Measurements from ENCODE around the gene UBA6. TPM values are rescaled to one million over a fixed set of nuclear protein-coding genes. Genes with fewer than 3 reads are reported as not detected.

UBA6 gene
- polyA plus RNA-seq, 2 of the 4 experiments (the other 2 are of a cell fraction): 33.9 to 84.6 TPM

GRCh38 chr4:67700116-67700737, 728 bp downstream of the UBA6 start:
- peak overlapping the region; percentile 77 for H3K4me2 ChIP-seq
- no peak for FAIRE-seq
- CTCF ChIA-PET: interaction anchor here (1.0 to 1.5 kb wide), 5 partner anchors 11 to 148 kb away, joined by 3 to 6 read pairs (median 3); no protein-coding TSS in a partner anchor
- TF ChIP-seq POLR2AphosphoS2 (conservative IDR thresholded peaks at IDR 0.05; ENCODE audit: low read length) (no peak), CBX8 (IDR thresholded peaks at IDR 0.05) (no peak), EHMT2 (IDR thresholded peaks at IDR 0.05; ENCODE audit: low read depth) (no peak), HOXB13 (CRISPR knock-in tag; IDR thresholded peaks at IDR 0.05; ENCODE audit: low read depth) (no peak), PHF8 (IDR thresholded peaks at IDR 0.05; ENCODE audit: borderline replicate concordance, low read depth) (no peak), POLR2A (IDR thresholded peaks at IDR 0.05; ENCODE audit: low read length) (no peak), TFCP2L1 (CRISPR knock-in tag; IDR thresholded peaks at IDR 0.05) (no peak), MAZ (IDR thresholded peaks at IDR 0.05; ENCODE audit: borderline replicate concordance, low read depth, low read length) (no peak), BHLHE40 (IDR thresholded peaks at IDR 0.05; ENCODE audit: low read depth, low read length) (no peak), EP300 (IDR thresholded peaks at IDR 0.05) (no peak), RCOR1 (IDR thresholded peaks at IDR 0.05; ENCODE audit: low read depth, low read length) (no peak), SREBF2 (IDR thresholded peaks at IDR 0.05) (no peak), RAD21 (conservative IDR thresholded peaks at IDR 0.05 in 1 of 2, IDR thresholded peaks at IDR 0.05 in 1 of 2) (no peak), HOXB5 (CRISPR knock-in tag; IDR thresholded peaks at IDR 0.05) (no peak)
- TF ChIP-seq, protein P1, sequence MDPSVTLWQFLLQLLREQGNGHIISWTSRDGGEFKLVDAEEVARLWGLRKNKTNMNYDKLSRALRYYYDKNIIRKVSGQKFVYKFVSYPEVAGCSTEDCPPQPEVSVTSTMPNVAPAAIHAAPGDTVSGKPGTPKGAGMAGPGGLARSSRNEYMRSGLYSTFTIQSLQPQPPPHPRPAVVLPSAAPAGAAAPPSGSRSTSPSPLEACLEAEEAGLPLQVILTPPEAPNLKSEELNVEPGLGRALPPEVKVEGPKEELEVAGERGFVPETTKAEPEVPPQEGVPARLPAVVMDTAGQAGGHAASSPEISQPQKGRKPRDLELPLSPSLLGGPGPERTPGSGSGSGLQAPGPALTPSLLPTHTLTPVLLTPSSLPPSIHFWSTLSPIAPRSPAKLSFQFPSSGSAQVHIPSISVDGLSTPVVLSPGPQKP (IDR thresholded peaks at IDR 0.05; ENCODE audit: low read depth, low read length): no peak
- TF ChIP-seq, protein P2, sequence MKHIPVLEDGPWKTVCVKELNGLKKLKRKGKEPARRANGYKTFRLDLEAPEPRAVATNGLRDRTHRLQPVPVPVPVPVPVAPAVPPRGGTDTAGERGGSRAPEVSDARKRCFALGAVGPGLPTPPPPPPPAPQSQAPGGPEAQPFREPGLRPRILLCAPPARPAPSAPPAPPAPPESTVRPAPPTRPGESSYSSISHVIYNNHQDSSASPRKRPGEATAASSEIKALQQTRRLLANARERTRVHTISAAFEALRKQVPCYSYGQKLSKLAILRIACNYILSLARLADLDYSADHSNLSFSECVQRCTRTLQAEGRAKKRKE (CRISPR knock-in tag; IDR thresholded peaks at IDR 0.05; ENCODE audit: low read depth): no peak
- TF ChIP-seq, protein P3, sequence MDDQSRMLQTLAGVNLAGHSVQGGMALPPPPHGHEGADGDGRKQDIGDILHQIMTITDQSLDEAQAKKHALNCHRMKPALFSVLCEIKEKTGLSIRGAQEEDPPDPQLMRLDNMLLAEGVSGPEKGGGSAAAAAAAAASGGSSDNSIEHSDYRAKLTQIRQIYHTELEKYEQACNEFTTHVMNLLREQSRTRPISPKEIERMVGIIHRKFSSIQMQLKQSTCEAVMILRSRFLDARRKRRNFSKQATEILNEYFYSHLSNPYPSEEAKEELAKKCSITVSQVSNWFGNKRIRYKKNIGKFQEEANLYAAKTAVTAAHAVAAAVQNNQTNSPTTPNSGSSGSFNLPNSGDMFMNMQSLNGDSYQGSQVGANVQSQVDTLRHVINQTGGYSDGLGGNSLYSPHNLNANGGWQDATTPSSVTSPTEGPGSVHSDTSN (IDR thresholded peaks at IDR 0.05): no peak
- TF ChIP-seq, protein P4, sequence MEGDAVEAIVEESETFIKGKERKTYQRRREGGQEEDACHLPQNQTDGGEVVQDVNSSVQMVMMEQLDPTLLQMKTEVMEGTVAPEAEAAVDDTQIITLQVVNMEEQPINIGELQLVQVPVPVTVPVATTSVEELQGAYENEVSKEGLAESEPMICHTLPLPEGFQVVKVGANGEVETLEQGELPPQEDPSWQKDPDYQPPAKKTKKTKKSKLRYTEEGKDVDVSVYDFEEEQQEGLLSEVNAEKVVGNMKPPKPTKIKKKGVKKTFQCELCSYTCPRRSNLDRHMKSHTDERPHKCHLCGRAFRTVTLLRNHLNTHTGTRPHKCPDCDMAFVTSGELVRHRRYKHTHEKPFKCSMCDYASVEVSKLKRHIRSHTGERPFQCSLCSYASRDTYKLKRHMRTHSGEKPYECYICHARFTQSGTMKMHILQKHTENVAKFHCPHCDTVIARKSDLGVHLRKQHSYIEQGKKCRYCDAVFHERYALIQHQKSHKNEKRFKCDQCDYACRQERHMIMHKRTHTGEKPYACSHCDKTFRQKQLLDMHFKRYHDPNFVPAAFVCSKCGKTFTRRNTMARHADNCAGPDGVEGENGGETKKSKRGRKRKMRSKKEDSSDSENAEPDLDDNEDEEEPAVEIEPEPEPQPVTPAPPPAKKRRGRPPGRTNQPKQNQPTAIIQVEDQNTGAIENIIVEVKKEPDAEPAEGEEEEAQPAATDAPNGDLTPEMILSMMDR (IDR thresholded peaks at IDR 0.05): no peak
- H3K4me3 ChIP-seq: peak overlapping the region; percentile 71
- peak; percentile 63 to 66 for ATAC-seq
- H3K27ac ChIP-seq: peak overlapping the region; percentile 81 to 88
- H3K4me1 ChIP-seq: peaks cover 12% of the 10 kb centered on the region; the same call in 2 of the 3 replicates
- POLR2A ChIA-PET: interaction anchor here (0.6 to 1.9 kb wide), 4 partner anchors 14 to 154 kb away, joined by 3 to 6 read pairs (median 3); no protein-coding TSS in a partner anchor
- DNase-seq (ENCODE audit: low read depth in 1 of 2, low spot score in 1 of 2): no peak
- WGBS (ENCODE audit: missing lambda C conversion rate): 6% methylated on average over 11 of the region's 11 CpGs
- H3K9me3 ChIP-seq: no peaks in the 10 kb centered on the region

- Histone ChIP-seq H3K9me3 (no peaks in the 10 kb centered on the region), H3K4me3 (peak overlapping the region; percentile 71), H3K4me1 (peaks cover 12% of the 10 kb centered on the region; the same call in 2 of the 3 replicates), H3K4me2 (peak overlapping the region; percentile 77), H3K27ac (peak overlapping the region; percentile 81 to 88; a peak in 4 of 6 replicates)
- WGBS (ENCODE audit: missing lambda C conversion rate): 90% methylated on average over 18 of the region's 18 CpGs
- CTCF ChIA-PET: interaction anchor here (1.0 to 1.5 kb wide), 2 partner anchors 50 to 147 kb away, joined by 3 to 4 read pairs; no protein-coding TSS in a partner anchor
- POLR2A ChIA-PET: no interaction called here
- DNase-seq (ENCODE audit: low read depth in 1 of 2, low spot score in 1 of 2) (no peak), ATAC-seq (no peak), FAIRE-seq (no peak)
- TF ChIP-seq ZC3H11A (IDR thresholded peaks at IDR 0.05) (no peak), CHD4 (IDR thresholded peaks at IDR 0.05; ENCODE audit: borderline replicate concordance) (no peak), HOXB5 (CRISPR knock-in tag; IDR thresholded peaks at IDR 0.05) (no peak), RNF2 (IDR thresholded peaks at IDR 0.05; ENCODE audit: borderline replicate concordance, low read depth) (no peak), HOXA7 (CRISPR knock-in tag; IDR thresholded peaks at IDR 0.05) (no peak), POLR2A (IDR thresholded peaks at IDR 0.05; ENCODE audit: low read length) (no peak), MYC (IDR thresholded peaks at IDR 0.05; ENCODE audit: borderline replicate concordance, low read length) (no peak), CHD2 (IDR thresholded peaks at IDR 0.05; ENCODE audit: low read length, partially characterized antibody) (no peak)
- TF ChIP-seq, protein P3 (IDR thresholded peaks at IDR 0.05): no peak
- TF ChIP-seq, protein P5, sequence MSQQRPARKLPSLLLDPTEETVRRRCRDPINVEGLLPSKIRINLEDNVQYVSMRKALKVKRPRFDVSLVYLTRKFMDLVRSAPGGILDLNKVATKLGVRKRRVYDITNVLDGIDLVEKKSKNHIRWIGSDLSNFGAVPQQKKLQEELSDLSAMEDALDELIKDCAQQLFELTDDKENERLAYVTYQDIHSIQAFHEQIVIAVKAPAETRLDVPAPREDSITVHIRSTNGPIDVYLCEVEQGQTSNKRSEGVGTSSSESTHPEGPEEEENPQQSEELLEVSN (IDR thresholded peaks at IDR 0.05; ENCODE audit: borderline replicate concordance, low read depth): no peak
Observed at GRCh38 chr4:67699603-67700002, 1.4 kb downstream of the UBA6 start.
